HTR-8/SVneo (cell line): ENCODE data around the gene TEAD1.
"Not testable (repeated sequence)": the region's sequence is repeated elsewhere in the genome, so short reads cannot be mapped to it uniquely, and the experiment has no call there.

Experiments used
- DNase-seq: peaks from one replicate; pipeline ENCODE4 v3.0.0; 2011; ENCODE audit warnings: low spot score, mixed read lengths; ENCODE audit not compliant: insufficient read length
- FAIRE-seq: peaks from 2 replicates; lab custom pipeline; 2011; peaks lifted over from hg19 to GRCh38; lab: Jason Lieb, UNC

The TEAD1 gene

GRCh38 chr11:12871788-12872321 lies 197.6 kb downstream of the TEAD1 start:
- DNase-seq: no peak
- no peak for FAIRE-seq

- no peak for DNase-seq
- FAIRE-seq: no peak
These were observed 202.1 kb downstream of the TEAD1 start for GRCh38 chr11:12876340-12876739.

- no peak for FAIRE-seq
These were observed 202.8 kb downstream of the TEAD1 start for GRCh38 chr11:12876988-12877387.

GRCh38 chr11:12877508-12877907 lies 203.3 kb downstream of the TEAD1 start:
- not testable (repeated sequence) for FAIRE-seq, DNase-seq

More at GRCh38 chr11:12876988-12877387, 202.8 kb downstream of the TEAD1 start:
- DNase-seq: no peak

- FAIRE-seq: no peak
- DNase-seq: no peak
These were observed 206.1 kb downstream of the TEAD1 start for GRCh38 chr11:12880327-12880726.

- DNase-seq: no peak
- FAIRE-seq: no peak
These were observed 208.4 kb downstream of the TEAD1 start for GRCh38 chr11:12882670-12883069.

GRCh38 chr11:12884751-12885318 lies 210.6 kb downstream of the TEAD1 start:
- FAIRE-seq: no peak
- DNase-seq: no peak

- DNase-seq (no peak), FAIRE-seq (no peak)
These were observed 211.6 kb downstream of the TEAD1 start for GRCh38 chr11:12885717-12886239.

- FAIRE-seq: no peak
- no peak for DNase-seq
These were observed 212.3 kb downstream of the TEAD1 start for GRCh38 chr11:12886508-12886907.

GRCh38 chr11:12888525-12889158 lies 214.4 kb downstream of the TEAD1 start:
- peak; percentile 74 for DNase-seq
- peak; percentile 40 for FAIRE-seq

GRCh38 chr11:12889243-12889642 lies 215.0 kb downstream of the TEAD1 start:
- DNase-seq (no peak), FAIRE-seq (no peak)

- DNase-seq: no peak
- FAIRE-seq: no peak
These were observed 216.3 kb downstream of the TEAD1 start for GRCh38 chr11:12890476-12890875.

GRCh38 chr11:12893787-12894672 lies 219.8 kb downstream of the TEAD1 start:
- FAIRE-seq: peak; percentile 23
- DNase-seq: peak; percentile 59

- no peak for FAIRE-seq
- DNase-seq: no peak
These were observed 223.2 kb downstream of the TEAD1 start for GRCh38 chr11:12897390-12897789.

- FAIRE-seq (no peak), DNase-seq (no peak)
These were observed 223.6 kb downstream of the TEAD1 start for GRCh38 chr11:12897867-12898266.

- FAIRE-seq: no peak
These were observed 226.3 kb downstream of the TEAD1 start for GRCh38 chr11:12900496-12900895.

GRCh38 chr11:12901272-12901671 lies 227.1 kb downstream of the TEAD1 start:
- no peak for FAIRE-seq
- no peak for DNase-seq

More at GRCh38 chr11:12900496-12900895, 226.3 kb downstream of the TEAD1 start:
- DNase-seq: peak; percentile 75

GRCh38 chr11:12901874-12902481 lies 227.8 kb downstream of the TEAD1 start:
- no peak for FAIRE-seq

GRCh38 chr11:12902791-12903486 lies 228.7 kb downstream of the TEAD1 start:
- no peak for FAIRE-seq
- DNase-seq: no peak

More at GRCh38 chr11:12901874-12902481, 227.8 kb downstream of the TEAD1 start:
- DNase-seq: no peak
